NCI-H1092 (cell line): Measurements from ENCODE around the gene MPDU1.

Source experiments
- DNase-seq: peaks from one replicate; lab custom pipeline; 2025; lab: John Stamatoyannopoulos, UW

MPDU1 gene

GRCh38 chr17:7583253-7584109 is at the start of gene MPDU1:
TSS of gene MPDU1 (plus strand) at chr17:7583852. CDS start at chr17:7583863, 11 bp downstream.
- peak; percentile 91 for DNase-seq

- DNase-seq = no peak
Observed at GRCh38 chr17:7538050-7538449, 45.6 kb upstream of the MPDU1 start.

GRCh38 chr17:7538891-7539545 is 44.6 kb upstream of the MPDU1 start:
- DNase-seq = no peak

- DNase-seq = no peak
Observed at GRCh38 chr17:7541074-7541621, 42.5 kb upstream of the MPDU1 start.

- no peak for DNase-seq
Observed at GRCh38 chr17:7544911-7545310, 38.7 kb upstream of the MPDU1 start.

- DNase-seq = no peak
Observed at GRCh38 chr17:7548585-7549400, 34.9 kb upstream of the MPDU1 start, which contains the start of gene TNFSF12. TSS of gene TNFSF12 (plus strand) at chr17:7549058. CDS start at chr17:7549154, 96 bp downstream.

- no peak for DNase-seq
Observed at GRCh38 chr17:7549401-7550055, 34.1 kb upstream of the MPDU1 start.

GRCh38 chr17:7550344-7550743 is 33.3 kb upstream of the MPDU1 start:
- DNase-seq = no peak

GRCh38 chr17:7551396-7551795 is 32.3 kb upstream of the MPDU1 start:
- no peak for DNase-seq

GRCh38 chr17:7552621-7553051 is 31.0 kb upstream of the MPDU1 start:
- DNase-seq = no peak

- DNase-seq = no peak
Observed at GRCh38 chr17:7553356-7553755, 30.3 kb upstream of the MPDU1 start.

GRCh38 chr17:7555320-7555948 is 28.2 kb upstream of the MPDU1 start:
- DNase-seq = no peak

- DNase-seq = no peak
Observed at GRCh38 chr17:7556627-7557026, 27.0 kb upstream of the MPDU1 start.

GRCh38 chr17:7557147-7557764 is 26.4 kb upstream of the MPDU1 start:
- no peak for DNase-seq

GRCh38 chr17:7557775-7558543 is 25.7 kb upstream of the MPDU1 start:
- DNase-seq = peak; percentile 46

- DNase-seq = no peak
Observed at GRCh38 chr17:7558544-7559319, 24.9 kb upstream of the MPDU1 start, which contains the start of gene TNFSF13. TSS of gene TNFSF13 (plus strand) at chr17:7558750. CDS start at chr17:7559040, 290 bp downstream.

GRCh38 chr17:7559320-7560171 is 24.1 kb upstream of the MPDU1 start:
- no peak for DNase-seq
